ENCODE measurements around the gene COPS2.

DNA sequence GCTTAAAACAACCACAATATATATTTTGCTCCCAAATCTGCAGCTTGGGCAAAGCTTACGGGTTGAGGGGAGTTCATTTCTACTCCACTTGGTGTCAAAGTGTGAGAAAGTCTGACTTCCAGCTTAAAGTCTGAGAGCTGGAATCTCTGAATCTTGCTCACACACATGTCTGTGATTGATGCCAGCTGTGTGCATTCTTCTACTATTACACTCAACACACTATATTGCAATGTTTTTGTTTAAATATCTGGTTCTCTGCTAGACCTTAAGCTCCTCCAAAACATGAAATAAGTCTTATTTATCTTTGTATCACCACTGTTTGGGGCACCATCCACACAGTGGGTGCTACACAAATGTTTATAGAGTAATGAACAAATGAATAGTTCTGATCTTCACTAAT, 72.4 kb downstream of the COPS2 start:
- TF ChIP-seq CTCF (optimal IDR thresholded peaks at IDR 0.05 in 1 of 3, IDR thresholded peaks at IDR 0.05 in 1 of 3, conservative IDR thresholded peaks at IDR 0.05 in 1 of 3; ENCODE audit: extremely low read depth in 1 of 3, insufficient read depth in 2 of 3, low read length in 3 of 3) (no peak), EZH2 (IDR thresholded peaks at IDR 0.05; ENCODE audit: low read length) (no peak)

Measured in keratinocyte (primary cell).